IMR-90 (cell line): ENCODE results near the gene FZD4. TPM values are rescaled to one million over a fixed set of nuclear protein-coding genes. Genes with fewer than 3 reads are reported as not detected.

ENCODE experiments used
- ATAC-seq: fragments of 200-7000 bp; cut with Tn5 transposase; 2 replicates; pipeline ENCODE4 v1.9.1; 2020; ENCODE audit warnings: low read depth, mild to moderate bottlenecking, moderate library complexity
- BruUV-seq: library from RNA; stranded (reverse); fragments of 400-500 nt; replicated peaks from 2 replicates; lab custom pipeline; 2021; lab: Mats Ljungman, UMichigan
- CTCF ChIA-PET: fragments of 300-600 bp; formaldehyde crosslinking; extraction: SDS; loops from one replicate; lab custom pipeline; 2021; ENCODE audit warnings: antibody characterized with exemption; lab: Yijun Ruan, JAX
- POLR2A ChIA-PET: fragments of 300-600 bp; sonication (Branson Sonifier 250); formaldehyde crosslinking; loops from one replicate; lab custom pipeline; 2022; ENCODE audit warnings: antibody characterized with exemption; ENCODE audit not compliant: unreplicated experiment; lab: Charles Lee
- DNase-seq: peaks from one replicate; pipeline ENCODE4 v3.0.0; 2013
- H2AFZ ChIP-seq: replicated peaks from 2 replicates; pipeline ENCODE3; 2013; ENCODE audit warnings: low read length, mild to moderate bottlenecking; ENCODE audit not compliant: poor library complexity
- H2AK5ac ChIP-seq: 2 replicates; pipeline ENCODE4 v1.6.1; 2013; ENCODE audit warnings: low read depth, low read length, inconsistent platforms
- H2AK9ac ChIP-seq: replicated peaks from 2 replicates; pipeline ENCODE3; 2013; ENCODE audit warnings: mild to moderate bottlenecking, low read depth, low read length, moderate library complexity; ENCODE audit not compliant: poor library complexity
- H2BK120ac ChIP-seq: 2 replicates; pipeline ENCODE4 v1.6.1; 2013; ENCODE audit warnings: low read depth, low read length, inconsistent platforms
- H2BK15ac ChIP-seq: 3 replicates; pipeline ENCODE4 v1.6.1; 2013; ENCODE audit warnings: low read depth, low read length, inconsistent platforms
- H2BK20ac ChIP-seq: 2 replicates; pipeline ENCODE4 v1.6.1; 2013; ENCODE audit warnings: low read depth, mild to moderate bottlenecking, inconsistent platforms, low read length, moderate library complexity
- H2BK5ac ChIP-seq: 2 replicates; pipeline ENCODE4 v1.6.1; 2013; ENCODE audit warnings: mild to moderate bottlenecking, low read depth, low read length, inconsistent platforms; ENCODE audit not compliant: poor library complexity, severe bottlenecking
- H3K14ac ChIP-seq: replicated peaks from 2 replicates; pipeline ENCODE4 v1.6.1; 2013; ENCODE audit warnings: low read depth, low read length, inconsistent platforms
- H3K18ac ChIP-seq: 2 replicates; pipeline ENCODE4 v1.6.1; 2013; ENCODE audit warnings: low read depth, low read length, control low read depth
- H3K23ac ChIP-seq: 2 replicates; pipeline ENCODE4 v1.6.1; 2013; ENCODE audit warnings: low read depth, low read length, inconsistent platforms
- H3K27ac ChIP-seq: 2 replicates; pipeline ENCODE4 v1.5.1; 2013; ENCODE audit warnings: mild to moderate bottlenecking, control low read depth, low read length; ENCODE audit not compliant: insufficient read depth
- H3K27me3 ChIP-seq: 2 replicates; pipeline ENCODE4 v1.6.1; 2013; ENCODE audit warnings: low read length; ENCODE audit not compliant: control insufficient read depth, insufficient read depth
- H3K36me3 ChIP-seq: 2 replicates; pipeline ENCODE4 v1.6.1; 2013; ENCODE audit warnings: low read length, mixed read lengths; ENCODE audit not compliant: control insufficient read depth, insufficient read depth
- H3K4ac ChIP-seq: 2 replicates; pipeline ENCODE4 v1.6.1; 2013; ENCODE audit warnings: low read depth, low read length, inconsistent platforms
- H3K4me1 ChIP-seq: 2 replicates; pipeline ENCODE4 v1.6.1; 2013; ENCODE audit warnings: low read length, mixed read lengths; ENCODE audit not compliant: control insufficient read depth, insufficient read depth
- H3K4me2 ChIP-seq: 2 replicates; pipeline ENCODE4 v1.6.1; 2013; ENCODE audit warnings: low read depth, mild to moderate bottlenecking, control low read depth, low read length, moderate library complexity
- H3K4me3 ChIP-seq: 2 replicates; pipeline ENCODE4 v1.5.1; 2013; ENCODE audit warnings: low read depth, mild to moderate bottlenecking, control low read depth, low read length, moderate library complexity; ENCODE audit not compliant: insufficient read depth
- H3K56ac ChIP-seq: 2 replicates; pipeline ENCODE4 v1.6.1; 2013; ENCODE audit warnings: low read length, inconsistent platforms; ENCODE audit not compliant: insufficient read depth; ENCODE audit errors: extremely low read depth
- H3K79me1 ChIP-seq, 2 experiments: 2 replicates each; pipeline ENCODE4 v1.6.1; 2013; ENCODE audit warnings: low read length in 2 of 2, inconsistent platforms in 1 of 2, low read depth in 1 of 2
- H3K9ac ChIP-seq: 2 replicates; pipeline ENCODE4 v1.6.1; 2013; ENCODE audit warnings: low read depth, low read length, control low read depth
- H3K9me1 ChIP-seq: 2 replicates; pipeline ENCODE4 v1.6.1; 2013; ENCODE audit warnings: low read length, inconsistent platforms; ENCODE audit not compliant: insufficient read depth
- H3K9me3 ChIP-seq: 2 replicates; pipeline ENCODE4 v1.6.1; 2013; ENCODE audit warnings: low read length; ENCODE audit not compliant: control insufficient read depth, insufficient read depth
- H4K20me1 ChIP-seq: 2 replicates; pipeline ENCODE4 v1.6.1; 2013; ENCODE audit warnings: low read length, inconsistent platforms; ENCODE audit not compliant: insufficient read depth
- H4K5ac ChIP-seq: 2 replicates; pipeline ENCODE4 v1.6.1; 2013; ENCODE audit warnings: mild to moderate bottlenecking, low read depth, low read length, control low read depth
- H4K8ac ChIP-seq, 2 experiments: 2 replicates each; pipeline ENCODE4 v1.6.1; 2013; ENCODE audit warnings: low read depth in 2 of 2, low read length in 2 of 2, control low read depth in 1 of 2, inconsistent platforms in 1 of 2
- H4K91ac ChIP-seq: 2 replicates; pipeline ENCODE4 v1.6.1; 2013; ENCODE audit warnings: low read depth, low read length, inconsistent platforms; ENCODE audit not compliant: insufficient read depth
- BHLHE40 ChIP-seq: fragments of 150-350 bp; IDR thresholded peaks from 2 replicates; pipeline ENCODE4 v1.6.1; 2016; ENCODE audit warnings: mild to moderate bottlenecking, low read depth, low read length
- CHD1 ChIP-seq: IDR thresholded peaks from 2 replicates; pipeline ENCODE4 v1.6.1; 2012; ENCODE audit warnings: low read depth, low read length, improper control_type of control experiment
- CTCF ChIP-seq: conservative IDR thresholded peaks from 2 replicates; pipeline ENCODE4 v1.5.1; 2012; ENCODE audit warnings: mild to moderate bottlenecking, low read depth, low read length, improper control_type of control experiment
- ELK1 ChIP-seq: fragments of 150-350 bp; IDR thresholded peaks from 2 replicates; pipeline ENCODE4 v1.6.1; 2016; ENCODE audit warnings: low read depth, mild to moderate bottlenecking, low read length, moderate library complexity, borderline replicate concordance
- FOS ChIP-seq: fragments of 150-350 bp; IDR thresholded peaks from 2 replicates; pipeline ENCODE4 v1.6.1; 2016; ENCODE audit warnings: low read depth, low read length
- MAFK ChIP-seq: IDR thresholded peaks from 2 replicates; pipeline ENCODE4 v1.6.1; 2012; ENCODE audit warnings: low read depth, low read length, improper control_type of control experiment
- MAZ ChIP-seq: IDR thresholded peaks from 2 replicates; pipeline ENCODE4 v1.6.1; 2012; ENCODE audit warnings: low read depth, mild to moderate bottlenecking, low read length, improper control_type of control experiment, moderate library complexity, borderline replicate concordance
- MXI1 ChIP-seq: IDR thresholded peaks from 2 replicates; pipeline ENCODE4 v1.6.1; 2012; ENCODE audit warnings: low read depth, mild to moderate bottlenecking, low read length, moderate library complexity, borderline replicate concordance
- POLR2A ChIP-seq: IDR thresholded peaks from 2 replicates; pipeline ENCODE4 v1.6.1; 2012; ENCODE audit warnings: mild to moderate bottlenecking, low read depth, low read length
- RAD21 ChIP-seq: IDR thresholded peaks from 2 replicates; pipeline ENCODE4 v1.6.1; 2012; ENCODE audit warnings: low read length, improper control_type of control experiment
- RCOR1 ChIP-seq: IDR thresholded peaks from 2 replicates; pipeline ENCODE4 v1.6.1; 2012; ENCODE audit warnings: mild to moderate bottlenecking, low read length, improper control_type of control experiment; ENCODE audit not compliant: insufficient replicate concordance
- RFX5 ChIP-seq: IDR thresholded peaks from 2 replicates; pipeline ENCODE4 v1.8.0; 2012; ENCODE audit warnings: low read depth, mild to moderate bottlenecking, low read length, moderate library complexity
- SMC3 ChIP-seq: fragments of 150-350 bp; IDR thresholded peaks from 2 replicates; pipeline ENCODE4 v1.6.1; 2016; ENCODE audit warnings: low read depth, mild to moderate bottlenecking, antibody characterized with exemption, low read length, moderate library complexity
- USF2 ChIP-seq: fragments of 150-350 bp; IDR thresholded peaks from 2 replicates; pipeline ENCODE4 v1.6.1; 2017; ENCODE audit warnings: mild to moderate bottlenecking, antibody characterized with exemption, low read length, low read depth
- WGBS, 2 experiments: methylation state at CpG; one replicate each; pipeline versions ENCODE4 v1.1.5 to v1.1.7; 2013; ENCODE audit warnings: missing lambda C conversion rate in 2 of 2; ENCODE audit not compliant: insufficient read length in 1 of 2; ENCODE audit errors: extremely low coverage in 2 of 2; 5-methylcytosine and 5-hydroxymethylcytosine counted together
- dilution Hi-C: fragments of 300-500 bp; cut with HindIII; formaldehyde crosslinking; loops from one replicate; pipeline ENCODE4 v1.14.3; 2018; ENCODE audit warnings: low sequenced_read_pairs; ENCODE audit not compliant: unreplicated experiment
- in situ Hi-C: fragments of 300-500 bp; cut with MboI; formaldehyde crosslinking; loops from 3 replicates; pipeline ENCODE4 v1.14.3; 2019; ENCODE audit warnings: low sequenced_read_pairs, inconsistent platforms, mixed read lengths
- intact Hi-C: fragments of 100-400 bp; cut with micrococcal nuclease; formaldehyde crosslinking; loops from 2 replicates; pipeline ENCODE4 v1.10.0; 2022
- polyA plus RNA-seq, 3 experiments: library from polyadenylated mRNA; depleted of rRNA; stranded (reverse); fragments of >200 nt; gene quantifications; 2 replicates each; pipeline ENCODE4 v1.2.3, GENCODE V29; 2012; ENCODE audit warnings: low replicate concordance in 1 of 3
- total RNA-seq: library from RNA; depleted of rRNA; stranded (reverse); fragments of >200 nt; gene quantifications from 2 replicates; pipeline ENCODE4 v1.2.3, GENCODE V29; 2012

FZD4 gene
- total and polyA plus RNA-seq, 2 of the 4 experiments (the other 2 are of a cell fraction) = 3.7 to 7.7 TPM

- H2BK20ac ChIP-seq = peak overlapping the region; percentile 77
- peak overlapping the region; percentile 22; the same call in 1 of the 2 replicates for H3K23ac ChIP-seq
- H2AK9ac ChIP-seq = peak overlapping the region; percentile 53
- H3K4me2 ChIP-seq = no peak overlapping the region
- no peaks in the 10 kb centered on the region for H3K27me3 ChIP-seq
- peak overlapping the region; percentile 79; the same call in 1 of the 3 replicates for H2BK15ac ChIP-seq
- DNase-seq (no peak), ATAC-seq (no peak)
- peak overlapping the region; percentile 50 to 59; a peak in 3 of 4 replicates for H4K8ac ChIP-seq
- dilution Hi-C loops = no loop called here
- no peak overlapping the region for H3K4me3 ChIP-seq
- H3K27ac ChIP-seq = no peak overlapping the region; the same call in 1 of the 2 replicates
- H3K9me1 ChIP-seq = peaks cover 2% of the 10 kb centered on the region; the same call in 1 of the 2 replicates
- CTCF ChIA-PET = interaction anchor here (0.7 kb wide), 1 partner anchor 48 kb away, joined by 3 read pairs; no protein-coding TSS in a partner anchor
- H2BK120ac ChIP-seq = peak overlapping the region; percentile 66
- H3K9ac ChIP-seq = no peak overlapping the region
- H2AK5ac ChIP-seq = peak overlapping the region; percentile 84
- H3K9me3 ChIP-seq = 0 out of 2 replicates have a peak, but pooled peaks cover 2% of the 10 kb centered on the region
- H3K14ac ChIP-seq = peak overlapping the region; percentile 33; the same call in 1 of the 2 replicates
- H4K5ac ChIP-seq = no peak overlapping the region
- peak overlapping the region; percentile 34; the same call in 1 of the 2 replicates for H3K18ac ChIP-seq
- WGBS, 2 experiments = 61% methylated on average over 3 of the region's 6 CpGs; no CpG with 5 or more reads in 1 of the 2 experiments
- BruUV-seq = no TSS peak
- in situ Hi-C loops = loop anchor here (5.0 kb wide), 1 partner anchor 458 kb away; no protein-coding TSS in a partner anchor
- H3K4me1 ChIP-seq = peaks cover 7% of the 10 kb centered on the region
- peak overlapping the region; percentile 56 for H3K4ac ChIP-seq
- peaks cover 0 to 4% of the 10 kb centered on the region in 2 experiments; a peak in 1 of 4 replicates for H3K79me1 ChIP-seq
- no peak overlapping the region for H2BK5ac ChIP-seq
- no peaks in the 10 kb centered on the region for H4K20me1 ChIP-seq
- peak overlapping the region; percentile 9 for H2AFZ ChIP-seq
- H3K56ac ChIP-seq = no peak overlapping the region
- intact Hi-C loops = loop anchor here (10.0 kb wide), 1 partner anchor 240 kb away; the partner anchor contains the start of gene ME3
- H4K91ac ChIP-seq = peak overlapping the region; percentile 36
- H3K36me3 ChIP-seq = no peaks in the 10 kb centered on the region
- POLR2A ChIA-PET = no interaction called here
- TF ChIP-seq RFX5 (no peak), CHD1 (no peak), RCOR1 (no peak), ELK1 (no peak), USF2 (no peak), MXI1 (no peak), CTCF (no peak), POLR2A (no peak), RAD21 (no peak), BHLHE40 (no peak), FOS (no peak), MAZ (no peak), MAFK (no peak), SMC3 (no peak)
These were observed 40.2 kb downstream of the FZD4 start for GRCh38 chr11:86914865-86915519.
